GDM1 (cell line): Measurements from ENCODE around the gene CDC14B.

ENCODE experiments used
- DNase-seq: peaks from one replicate; lab custom pipeline; 2025; lab: John Stamatoyannopoulos, UW

CDC14B gene

GRCh38 chr9:96483733-96484390 is 135.8 kb downstream of the CDC14B start:
- no peak for DNase-seq

GRCh38 chr9:96483197-96483596 is 136.4 kb downstream of the CDC14B start:
- no peak for DNase-seq

DNA sequence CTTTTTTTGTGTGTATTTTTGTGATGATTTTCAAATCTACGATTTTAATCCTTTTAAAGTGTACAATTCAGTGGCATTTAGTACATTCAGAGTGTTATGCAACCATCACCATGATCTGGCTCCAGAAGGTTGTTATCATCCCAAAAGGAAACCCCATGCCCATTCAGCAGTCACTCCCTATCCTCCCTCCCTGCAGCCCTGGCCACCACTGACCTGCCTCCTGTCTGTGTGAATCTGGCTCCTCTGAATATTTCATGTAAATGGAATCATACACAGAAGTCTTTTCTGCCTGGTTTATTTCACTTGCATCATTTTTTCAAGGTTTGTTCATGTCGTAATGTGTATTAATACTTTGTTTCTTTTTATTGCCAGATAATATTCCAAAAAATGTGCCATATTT is 137.2 kb downstream of the CDC14B start:
- no peak for DNase-seq

GRCh38 chr9:96480736-96481135 is 138.9 kb downstream of the CDC14B start:
- DNase-seq, result no peak

- no peak for DNase-seq
These were observed 140.7 kb downstream of the CDC14B start for GRCh38 chr9:96478829-96479371.

DNA sequence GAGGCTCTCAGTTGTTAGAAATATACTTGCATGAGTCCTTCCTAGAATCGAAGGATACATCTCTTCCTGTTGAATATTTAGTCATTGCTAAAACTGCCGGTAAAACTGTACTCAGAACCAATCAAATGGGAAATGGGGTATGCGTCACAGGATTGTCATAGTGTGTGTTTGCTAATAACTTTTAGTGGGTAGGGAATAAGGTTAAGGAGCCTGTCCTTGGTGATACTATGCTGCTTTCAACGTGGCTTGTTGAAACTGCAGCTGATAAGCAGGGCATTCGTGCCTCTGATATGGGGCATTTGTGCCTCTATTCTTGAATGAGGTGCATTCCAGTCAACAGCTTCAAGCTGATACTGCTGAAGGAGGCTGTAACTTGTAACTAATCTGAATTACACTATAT is 143.1 kb downstream of the CDC14B start:
- DNase-seq, result no peak

- DNase-seq, result no peak
These were observed 143.6 kb downstream of the CDC14B start for GRCh38 chr9:96476013-96476412.

DNA sequence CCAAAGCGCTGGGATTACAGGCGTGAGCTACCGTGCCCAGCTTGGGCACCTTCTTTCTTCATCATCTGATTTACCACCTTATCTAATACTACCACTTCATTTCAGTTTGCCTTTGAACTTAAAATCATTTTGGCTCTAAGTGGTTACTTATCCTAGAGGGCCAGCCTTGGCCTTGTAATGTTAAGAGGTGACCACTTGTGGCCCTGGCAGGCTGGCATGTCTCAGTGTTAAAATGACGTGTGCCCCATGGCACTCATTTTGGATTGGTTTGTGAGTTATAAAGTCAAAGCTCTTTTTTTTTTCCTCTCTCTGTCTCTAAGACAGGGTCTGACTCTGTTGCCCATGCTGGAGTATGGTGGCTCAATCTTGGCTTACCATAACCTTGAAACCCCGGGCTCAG is 151.9 kb downstream of the CDC14B start:
- DNase-seq, result no peak

GRCh38 chr9:96464426-96464825 is 155.2 kb downstream of the CDC14B start:
- no peak for DNase-seq

- no peak for DNase-seq
These were observed 157.1 kb downstream of the CDC14B start for GRCh38 chr9:96462541-96462940.

GRCh38 chr9:96461336-96461735 is 158.3 kb downstream of the CDC14B start:
- no peak for DNase-seq

- no peak for DNase-seq
These were observed 158.8 kb downstream of the CDC14B start for GRCh38 chr9:96460882-96461281.

GRCh38 chr9:96460470-96460869 is 159.2 kb downstream of the CDC14B start:
- DNase-seq, result no peak

GRCh38 chr9:96459268-96460007 is 160.2 kb downstream of the CDC14B start:
- DNase-seq, result no peak

DNA sequence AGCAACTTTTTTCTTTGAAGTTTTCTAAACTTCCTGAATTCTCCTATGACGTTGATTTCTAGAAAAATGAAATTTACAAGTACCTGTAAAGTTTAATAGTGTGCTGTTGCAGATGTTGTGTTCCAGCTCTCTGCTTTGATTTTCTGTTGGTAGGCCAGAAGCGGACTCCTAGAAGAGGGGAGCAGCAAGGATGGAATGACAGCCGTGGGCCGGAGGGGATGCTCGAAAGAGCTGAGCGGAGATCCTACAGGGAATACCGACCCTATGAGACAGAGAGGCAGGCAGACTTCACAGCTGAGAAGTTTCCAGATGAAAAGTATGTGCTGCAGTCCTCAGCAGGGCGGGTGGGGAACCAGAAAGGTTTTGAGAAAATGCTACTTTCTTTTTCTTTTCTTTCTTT is 161.4 kb downstream of the CDC14B start:
- DNase-seq, result no peak

GRCh38 chr9:96457266-96457665 is 162.4 kb downstream of the CDC14B start:
- DNase-seq, result no peak

DNA sequence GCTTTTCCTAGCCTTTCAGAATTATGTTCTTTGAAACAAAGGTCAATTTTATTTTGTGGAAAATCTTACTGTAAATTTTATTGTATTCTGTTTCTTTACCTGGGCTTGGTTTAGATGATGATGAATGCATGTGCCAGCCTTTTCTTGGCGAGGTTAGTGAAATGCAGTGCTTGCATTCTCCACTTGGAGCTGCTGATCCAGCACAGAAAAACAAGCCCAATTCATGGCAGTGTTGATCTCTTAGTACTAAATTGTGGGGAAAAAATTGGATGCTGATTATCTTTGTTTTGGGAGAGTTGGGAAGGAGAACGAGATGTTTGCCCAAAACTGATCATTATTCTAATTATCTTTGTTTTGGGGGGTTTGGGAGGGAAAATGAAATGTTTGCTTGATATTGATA is 166.0 kb downstream of the CDC14B start:
- DNase-seq, result no peak

GRCh38 chr9:96450613-96451528 is 168.8 kb downstream of the CDC14B start:
- no peak for DNase-seq
